ENCODE measurements around the gene MRPL47.
A peak's percentile ranks its signal among the peaks of the same experiment; 100 is the strongest.

MRPL47 gene

GRCh38 chr3:179610066-179610465 lies 5.6 kb upstream of the MRPL47 start:
- Histone ChIP-seq H3K9ac (ENCODE audit: low read depth, low read length) (no peak overlapping the region), H3K9me3 (ENCODE audit: control insufficient read depth, insufficient read depth, low read length) (no peaks in the 10 kb centered on the region), H3K4me1 (ENCODE audit: insufficient read depth, low read length) (no peaks in the 10 kb centered on the region), H3K36me3 (ENCODE audit: insufficient read depth, low read length) (peaks cover 2% of the 10 kb centered on the region; the same call in 1 of the 2 replicates)

GRCh38 chr3:179608931-179609720 lies 4.7 kb upstream of the MRPL47 start:
- H3K36me3 ChIP-seq (ENCODE audit: insufficient read depth, low read length): peaks cover 2% of the 10 kb centered on the region; the same call in 1 of the 2 replicates
- no peaks in the 10 kb centered on the region for H3K4me1 ChIP-seq (ENCODE audit: insufficient read depth, low read length)
- H3K9me3 ChIP-seq (ENCODE audit: control insufficient read depth, insufficient read depth, low read length): no peaks in the 10 kb centered on the region
- H3K9ac ChIP-seq (ENCODE audit: low read depth, low read length): no peak overlapping the region

GRCh38 chr3:179606534-179607085 lies 2.2 kb upstream of the MRPL47 start:
- Histone ChIP-seq H3K9ac (ENCODE audit: low read depth, low read length) (no peak overlapping the region), H3K36me3 (ENCODE audit: insufficient read depth, low read length) (peaks cover 2% of the 10 kb centered on the region; the same call in 1 of the 2 replicates), H3K4me1 (ENCODE audit: insufficient read depth, low read length) (no peaks in the 10 kb centered on the region), H3K9me3 (ENCODE audit: control insufficient read depth, insufficient read depth, low read length) (no peaks in the 10 kb centered on the region)

GRCh38 chr3:179603831-179604230 lies 607 bp downstream of the MRPL47 start:
- H3K9me3 ChIP-seq (ENCODE audit: control insufficient read depth, insufficient read depth, low read length): no peaks in the 10 kb centered on the region
- H3K9ac ChIP-seq (ENCODE audit: low read depth, low read length): peak overlapping the region; percentile 97
- H3K4me1 ChIP-seq (ENCODE audit: insufficient read depth, low read length): no peaks in the 10 kb centered on the region
- H3K36me3 ChIP-seq (ENCODE audit: insufficient read depth, low read length): peaks cover 11% of the 10 kb centered on the region; the same call in 1 of the 2 replicates

GRCh38 chr3:179603321-179603720 lies 1.1 kb downstream of the MRPL47 start:
- H3K4me1 ChIP-seq (ENCODE audit: insufficient read depth, low read length): no peaks in the 10 kb centered on the region
- H3K36me3 ChIP-seq (ENCODE audit: insufficient read depth, low read length): peaks cover 16% of the 10 kb centered on the region
- no peak overlapping the region for H3K9ac ChIP-seq (ENCODE audit: low read depth, low read length)
- H3K9me3 ChIP-seq (ENCODE audit: control insufficient read depth, insufficient read depth, low read length): no peaks in the 10 kb centered on the region

- Histone ChIP-seq H3K9ac (ENCODE audit: low read depth, low read length) (no peak overlapping the region), H3K36me3 (ENCODE audit: insufficient read depth, low read length) (peaks cover 24% of the 10 kb centered on the region), H3K4me1 (ENCODE audit: insufficient read depth, low read length) (no peaks in the 10 kb centered on the region), H3K9me3 (ENCODE audit: control insufficient read depth, insufficient read depth, low read length) (no peaks in the 10 kb centered on the region)
Observed at GRCh38 chr3:179599531-179599930, 4.9 kb downstream of the MRPL47 start.

- peaks cover 11% of the 10 kb centered on the region for H3K36me3 ChIP-seq (ENCODE audit: insufficient read depth, low read length)
- H3K4me1 ChIP-seq (ENCODE audit: insufficient read depth, low read length): no peaks in the 10 kb centered on the region
Observed at GRCh38 chr3:179591313-179591712, 13.1 kb downstream of the MRPL47 start.

GRCh38 chr3:179590669-179591068 lies 13.8 kb downstream of the MRPL47 start:
- no peak overlapping the region for H3K9ac ChIP-seq (ENCODE audit: low read depth, low read length)
- H3K36me3 ChIP-seq (ENCODE audit: insufficient read depth, low read length): peaks cover 11% of the 10 kb centered on the region
- no peaks in the 10 kb centered on the region for H3K4me1 ChIP-seq (ENCODE audit: insufficient read depth, low read length)
- H3K9me3 ChIP-seq (ENCODE audit: control insufficient read depth, insufficient read depth, low read length): no peaks in the 10 kb centered on the region

More at GRCh38 chr3:179591313-179591712, 13.1 kb downstream of the MRPL47 start:
- Histone ChIP-seq H3K9ac (ENCODE audit: low read depth, low read length) (no peak overlapping the region), H3K9me3 (ENCODE audit: control insufficient read depth, insufficient read depth, low read length) (no peaks in the 10 kb centered on the region)

GRCh38 chr3:179589143-179589542 lies 15.3 kb downstream of the MRPL47 start:
- Histone ChIP-seq H3K9me3 (ENCODE audit: control insufficient read depth, insufficient read depth, low read length) (no peaks in the 10 kb centered on the region), H3K36me3 (ENCODE audit: insufficient read depth, low read length) (peaks cover 11% of the 10 kb centered on the region), H3K9ac (ENCODE audit: low read depth, low read length) (no peak overlapping the region), H3K4me1 (ENCODE audit: insufficient read depth, low read length) (no peaks in the 10 kb centered on the region)

- H3K4me1 ChIP-seq (ENCODE audit: insufficient read depth, low read length): no peaks in the 10 kb centered on the region
- peaks cover 9% of the 10 kb centered on the region for H3K36me3 ChIP-seq (ENCODE audit: insufficient read depth, low read length)
- H3K9ac ChIP-seq (ENCODE audit: low read depth, low read length): no peak overlapping the region
- no peaks in the 10 kb centered on the region for H3K9me3 ChIP-seq (ENCODE audit: control insufficient read depth, insufficient read depth, low read length)
Observed at GRCh38 chr3:179580992-179581391, 23.4 kb downstream of the MRPL47 start.

- H3K9ac ChIP-seq (ENCODE audit: low read depth, low read length): no peak overlapping the region
- peaks cover 9% of the 10 kb centered on the region for H3K36me3 ChIP-seq (ENCODE audit: insufficient read depth, low read length)
- H3K9me3 ChIP-seq (ENCODE audit: control insufficient read depth, insufficient read depth, low read length): no peaks in the 10 kb centered on the region
- no peaks in the 10 kb centered on the region; the same call in 1 of the 2 replicates for H3K4me1 ChIP-seq (ENCODE audit: insufficient read depth, low read length)
Observed at GRCh38 chr3:179565496-179565895, 38.9 kb downstream of the MRPL47 start.

GRCh38 chr3:179563271-179563783 lies 41.1 kb downstream of the MRPL47 start:
- Histone ChIP-seq H3K9ac (ENCODE audit: low read depth, low read length) (peak overlapping the region; percentile 88), H3K36me3 (ENCODE audit: insufficient read depth, low read length) (no peaks in the 10 kb centered on the region), H3K4me1 (ENCODE audit: insufficient read depth, low read length) (no peaks in the 10 kb centered on the region; the same call in 1 of the 2 replicates), H3K9me3 (ENCODE audit: control insufficient read depth, insufficient read depth, low read length) (no peaks in the 10 kb centered on the region)

- no peaks in the 10 kb centered on the region for H3K9me3 ChIP-seq (ENCODE audit: control insufficient read depth, insufficient read depth, low read length)
- no peaks in the 10 kb centered on the region; the same call in 1 of the 2 replicates for H3K4me1 ChIP-seq (ENCODE audit: insufficient read depth, low read length)
- no peaks in the 10 kb centered on the region for H3K36me3 ChIP-seq (ENCODE audit: insufficient read depth, low read length)
- peak within 1 kb of the TSS; percentile 88 for H3K9ac ChIP-seq (ENCODE audit: low read depth, low read length)
Observed at GRCh38 chr3:179562591-179563270, 41.7 kb downstream of the MRPL47 start, which contains the start of gene ACTL6A. TSS of gene ACTL6A (plus strand) at chr3:179562926. CDS start at chr3:179563093, 167 bp downstream.

- Histone ChIP-seq H3K4me1 (ENCODE audit: insufficient read depth, low read length) (no peaks in the 10 kb centered on the region; the same call in 1 of the 2 replicates), H3K36me3 (ENCODE audit: insufficient read depth, low read length) (no peaks in the 10 kb centered on the region)
Observed at GRCh38 chr3:179560791-179561190, 43.6 kb downstream of the MRPL47 start.

More at GRCh38 chr3:179560791-179561190, 43.6 kb downstream of the MRPL47 start:
- no peak overlapping the region for H3K9ac ChIP-seq (ENCODE audit: low read depth, low read length)
- no peaks in the 10 kb centered on the region for H3K9me3 ChIP-seq (ENCODE audit: control insufficient read depth, insufficient read depth, low read length)
